ENCODE results near the gene MKLN1. TPM values are rescaled to one million over a fixed set of nuclear protein-coding genes. Genes with fewer than 3 reads are reported as not detected.

Gene MKLN1
- total RNA-seq, 1 donor from 2014 or later = 61.7 TPM

DNA sequence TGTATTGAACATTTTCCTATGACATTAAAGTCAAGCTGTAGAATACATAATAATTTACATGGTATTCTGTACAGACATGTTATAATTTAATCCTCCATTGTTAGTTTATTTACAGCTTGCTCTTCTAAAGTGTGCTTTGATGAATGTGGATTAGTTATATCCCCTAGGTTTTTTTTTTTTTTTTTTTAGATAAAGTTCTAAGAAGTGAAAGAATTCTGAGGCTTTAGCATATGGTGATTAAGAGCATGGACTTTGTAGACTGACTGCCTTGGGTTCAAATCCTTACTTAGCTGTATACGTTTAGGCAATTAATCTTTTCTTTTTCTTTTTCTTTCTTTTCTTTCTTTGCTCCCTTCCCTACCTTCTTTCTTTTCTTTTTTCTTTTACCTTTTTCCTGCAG lies 44.9 kb downstream of the MKLN1 start:
- Mint-ChIP-seq H3K27ac (no peak overlapping the region), H3K4me3 (no peak overlapping the region), H3K4me1 (peaks cover 15% of the 10 kb centered on the region), H3K36me3 (peaks cover 6% of the 10 kb centered on the region), H3K9me3 (no peaks in the 10 kb centered on the region), H3K27me3 (ENCODE audit: low read depth) (no peaks in the 10 kb centered on the region)
- no peak for TF ChIP-seq CTCF (IDR thresholded peaks at IDR 0.05; ENCODE audit: unreplicated experiment)
- no peak for DNase-seq (ENCODE audit: low spot score in 2 of 2, unreplicated experiment in 2 of 2)

- Mint-ChIP-seq H3K9me3 (no peaks in the 10 kb centered on the region), H3K36me3 (peaks cover 9% of the 10 kb centered on the region), H3K4me3 (no peak overlapping the region), H3K4me1 (peaks cover 15% of the 10 kb centered on the region), H3K27ac (no peak overlapping the region), H3K27me3 (ENCODE audit: low read depth) (no peaks in the 10 kb centered on the region)
- no peak for DNase-seq (ENCODE audit: low spot score in 2 of 2, unreplicated experiment in 2 of 2)
- TF ChIP-seq CTCF (IDR thresholded peaks at IDR 0.05; ENCODE audit: unreplicated experiment) = no peak
Measured at GRCh38 chr7:131374821-131375220, 47.1 kb downstream of the MKLN1 start.

DNA sequence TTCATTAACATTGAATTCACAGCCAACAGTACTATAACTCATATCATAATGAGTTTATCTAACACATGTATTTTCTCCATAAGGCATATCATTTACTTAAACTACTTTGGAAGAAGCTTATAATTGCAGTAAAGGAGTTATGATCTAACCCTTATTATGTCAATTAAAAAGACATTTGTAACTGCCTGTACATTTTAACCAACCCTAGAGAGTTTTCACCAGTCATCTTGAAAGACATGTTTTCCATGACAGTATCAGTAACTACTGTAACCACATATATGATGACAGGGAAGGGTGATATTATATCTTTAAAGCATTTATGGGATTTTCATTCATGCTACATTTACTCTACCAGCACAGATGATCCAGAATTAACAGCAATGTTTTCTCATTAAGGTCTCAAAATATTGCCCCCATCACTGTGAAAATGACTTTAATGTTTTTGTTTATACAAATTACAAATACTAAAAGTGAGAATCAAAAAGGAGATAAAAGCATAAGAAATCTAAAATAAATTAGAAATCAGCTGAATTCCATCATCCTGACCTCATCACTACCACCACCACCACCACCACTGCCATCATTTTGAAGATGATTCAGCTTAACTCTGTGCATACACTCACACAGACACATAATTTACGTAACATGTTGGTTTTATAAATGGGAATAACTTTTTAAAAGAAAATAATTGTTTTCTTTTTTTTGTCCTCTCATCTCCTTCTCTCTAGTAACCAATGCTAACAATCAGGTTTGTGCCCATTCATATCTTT lies 53.6 kb downstream of the MKLN1 start:
- Mint-ChIP-seq H3K27ac (no peak overlapping the region), H3K36me3 (peaks cover 19% of the 10 kb centered on the region), H3K27me3 (ENCODE audit: low read depth) (no peaks in the 10 kb centered on the region), H3K4me1 (peaks cover 2% of the 10 kb centered on the region), H3K4me3 (no peak overlapping the region), H3K9me3 (no peaks in the 10 kb centered on the region)
- DNase-seq (ENCODE audit: low spot score in 2 of 2, unreplicated experiment in 2 of 2) = no peak
- no peak for TF ChIP-seq CTCF (IDR thresholded peaks at IDR 0.05; ENCODE audit: unreplicated experiment)

DNA sequence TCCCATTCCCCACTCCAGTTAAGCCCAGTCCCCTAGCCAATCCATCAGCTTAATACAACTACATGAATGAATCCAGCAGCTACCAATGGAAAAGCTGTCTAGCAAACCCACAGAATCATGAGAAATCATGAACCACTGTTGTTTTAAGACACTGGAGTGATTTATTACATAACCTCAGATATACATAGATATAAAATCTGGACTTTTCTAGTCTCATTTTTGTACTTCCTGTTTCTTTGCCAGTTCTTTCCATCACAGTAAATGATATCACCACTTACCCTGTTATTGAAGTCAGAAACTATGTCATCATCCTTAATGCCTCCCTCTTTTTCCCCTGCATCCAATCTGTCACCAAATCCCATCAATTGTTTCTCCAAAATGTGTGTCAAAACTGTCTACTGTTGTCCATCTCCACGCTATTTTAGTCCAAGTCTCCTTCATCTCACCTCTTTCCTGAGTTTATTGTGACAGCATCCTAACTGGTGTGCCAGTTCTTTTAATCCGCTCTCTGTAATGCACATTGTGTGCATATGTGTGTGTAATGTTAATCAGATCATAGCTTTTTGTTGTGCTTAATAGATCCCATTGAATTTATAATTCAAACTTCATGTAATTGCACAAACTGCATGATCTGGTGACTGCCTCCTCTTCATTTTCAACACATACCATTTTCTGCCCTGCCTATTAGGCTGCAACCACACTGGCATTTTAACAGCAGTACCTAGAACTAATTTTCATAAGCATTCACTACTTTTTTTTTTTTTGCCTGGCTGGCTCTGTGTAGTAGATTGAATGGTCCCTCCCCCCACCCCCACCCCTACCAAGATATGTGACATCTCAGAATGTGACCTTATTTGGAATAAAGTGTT lies 56.0 kb downstream of the MKLN1 start:
- peaks cover 20% of the 10 kb centered on the region for H3K36me3 Mint-ChIP-seq
- no peak overlapping the region for H3K4me3 Mint-ChIP-seq
- H3K27me3 Mint-ChIP-seq (ENCODE audit: low read depth) = no peaks in the 10 kb centered on the region
- no peak for TF ChIP-seq CTCF (IDR thresholded peaks at IDR 0.05; ENCODE audit: unreplicated experiment)
- H3K27ac Mint-ChIP-seq = no peak overlapping the region
- H3K4me1 Mint-ChIP-seq = peaks cover 2% of the 10 kb centered on the region
- no peak for DNase-seq (ENCODE audit: low spot score in 2 of 2, unreplicated experiment in 2 of 2)
- no peaks in the 10 kb centered on the region for H3K9me3 Mint-ChIP-seq

DNA sequence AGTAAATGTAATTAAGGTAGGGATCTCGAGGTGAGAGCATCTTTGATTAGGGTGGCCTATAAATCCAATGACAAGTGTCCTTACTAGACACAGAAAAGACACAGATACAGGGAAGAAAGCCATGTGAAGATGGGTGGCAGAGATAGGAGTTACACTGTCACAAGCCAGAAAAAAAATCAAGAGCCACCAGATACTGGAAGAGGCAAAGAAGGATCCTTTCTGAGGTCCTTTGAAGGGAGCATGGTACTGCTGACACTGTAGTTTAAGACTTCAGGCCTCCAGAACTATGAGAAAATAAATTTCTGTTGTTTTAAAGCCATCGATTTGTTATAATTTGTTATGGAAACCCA lies 56.6 kb downstream of the MKLN1 start:
- H3K4me3 Mint-ChIP-seq = no peak overlapping the region
- DNase-seq (ENCODE audit: low spot score in 2 of 2, unreplicated experiment in 2 of 2) = no peak
- H3K27ac Mint-ChIP-seq = no peak overlapping the region
- H3K9me3 Mint-ChIP-seq = no peaks in the 10 kb centered on the region
- no peaks in the 10 kb centered on the region for H3K27me3 Mint-ChIP-seq (ENCODE audit: low read depth)
- H3K36me3 Mint-ChIP-seq = peaks cover 19% of the 10 kb centered on the region
- peaks cover 2% of the 10 kb centered on the region for H3K4me1 Mint-ChIP-seq
- TF ChIP-seq CTCF (IDR thresholded peaks at IDR 0.05; ENCODE audit: unreplicated experiment) = no peak
